Measurements from ENCODE around the gene GDF2.

GDF2 gene

GRCh38 chr10:47286591-47287315 is 35.5 kb upstream of the GDF2 start:
- DNase-seq (ENCODE audit: low read depth): no peak
- TF ChIP-seq CTCF (conservative IDR thresholded peaks at IDR 0.05; ENCODE audit: low read length): no peak
- H3K4me3 ChIP-seq (ENCODE audit: low read length): no peak overlapping the region

- TF ChIP-seq CTCF (conservative IDR thresholded peaks at IDR 0.05; ENCODE audit: low read length): no peak
- no peak for DNase-seq (ENCODE audit: low read depth)
- no peak overlapping the region for H3K4me3 ChIP-seq (ENCODE audit: low read length)
Observed at GRCh38 chr10:47287365-47287802, 34.9 kb upstream of the GDF2 start.

- TF ChIP-seq CTCF (conservative IDR thresholded peaks at IDR 0.05; ENCODE audit: low read length): no peak
- DNase-seq (ENCODE audit: low read depth): no peak
Observed at GRCh38 chr10:47287805-47288204, 34.4 kb upstream of the GDF2 start.

GRCh38 chr10:47288236-47288635 is 34.0 kb upstream of the GDF2 start:
- TF ChIP-seq CTCF (conservative IDR thresholded peaks at IDR 0.05; ENCODE audit: low read length): no peak
- no peak for DNase-seq (ENCODE audit: low read depth)
- H3K4me3 ChIP-seq (ENCODE audit: low read length): no peak overlapping the region

More at GRCh38 chr10:47287805-47288204, 34.4 kb upstream of the GDF2 start:
- no peak overlapping the region for H3K4me3 ChIP-seq (ENCODE audit: low read length)

- no peak for TF ChIP-seq CTCF (conservative IDR thresholded peaks at IDR 0.05; ENCODE audit: low read length)
- DNase-seq (ENCODE audit: low read depth): no peak
- H3K4me3 ChIP-seq (ENCODE audit: low read length): no peak overlapping the region
Observed at GRCh38 chr10:47288916-47289495, 33.2 kb upstream of the GDF2 start.

- H3K4me3 ChIP-seq (ENCODE audit: low read length): no peak overlapping the region
- no peak for TF ChIP-seq CTCF (conservative IDR thresholded peaks at IDR 0.05; ENCODE audit: low read length)
- no peak for DNase-seq (ENCODE audit: low read depth)
Observed at GRCh38 chr10:47289921-47290320, 32.3 kb upstream of the GDF2 start.

- no peak for DNase-seq (ENCODE audit: low read depth)
- no peak overlapping the region for H3K4me3 ChIP-seq (ENCODE audit: low read length)
- TF ChIP-seq CTCF (conservative IDR thresholded peaks at IDR 0.05; ENCODE audit: low read length): no peak
Observed at GRCh38 chr10:47290338-47290737, 31.9 kb upstream of the GDF2 start.

All from AG10803 (cell line).